C4-2B (cell line): ENCODE data around the gene CCND3.

Source experiments
- H3K27ac ChIP-seq: fragments of 450-650 bp; 2 replicates; pipeline ENCODE4 v1.5.1; 2017
- CTCF ChIP-seq: fragments of 450-650 bp; conservative IDR thresholded peaks from 2 replicates; pipeline ENCODE4 v1.5.1; 2017; ENCODE audit warnings: mild to moderate bottlenecking
- ZFX ChIP-seq: fragments of 450-650 bp; IDR thresholded peaks from 2 replicates; pipeline ENCODE4 v1.6.1; 2017

Gene CCND3

GRCh38 chr6:41963371-41963770 is 21.8 kb upstream of the CCND3 start:
- no peak overlapping the region for H3K27ac ChIP-seq
- TF ChIP-seq CTCF: no peak
- no peak for TF ChIP-seq ZFX

GRCh38 chr6:41960028-41960427 is 18.4 kb upstream of the CCND3 start:
- no peak for TF ChIP-seq CTCF
- no peak for TF ChIP-seq ZFX
- no peak overlapping the region for H3K27ac ChIP-seq

- TF ChIP-seq CTCF (no peak), ZFX (no peak)
- no peak overlapping the region for H3K27ac ChIP-seq
Measured at GRCh38 chr6:41958022-41958856, 16.6 kb upstream of the CCND3 start.

- no peak overlapping the region for H3K27ac ChIP-seq
- TF ChIP-seq CTCF: no peak
- no peak for TF ChIP-seq ZFX
Measured at GRCh38 chr6:41957117-41957516, 15.5 kb upstream of the CCND3 start.

GRCh38 chr6:41955412-41955811 is 13.8 kb upstream of the CCND3 start:
- TF ChIP-seq ZFX (no peak), CTCF (no peak)
- no peak overlapping the region for H3K27ac ChIP-seq

GRCh38 chr6:41954668-41955067 is 13.1 kb upstream of the CCND3 start:
- H3K27ac ChIP-seq: no peak overlapping the region
- TF ChIP-seq CTCF (no peak), ZFX (no peak)

GRCh38 chr6:41947581-41948220 is 6.1 kb upstream of the CCND3 start:
- H3K27ac ChIP-seq: no peak overlapping the region

More at GRCh38 chr6:41947581-41948220, 6.1 kb upstream of the CCND3 start:
- TF ChIP-seq ZFX: no peak
- TF ChIP-seq CTCF: no peak
